ENCODE measurements around the gene SLC13A1.
"Not testable (repeated sequence)": the region's sequence is repeated elsewhere in the genome, so short reads cannot be mapped to it uniquely, and the experiment has no call there.

The SLC13A1 gene, protein sequence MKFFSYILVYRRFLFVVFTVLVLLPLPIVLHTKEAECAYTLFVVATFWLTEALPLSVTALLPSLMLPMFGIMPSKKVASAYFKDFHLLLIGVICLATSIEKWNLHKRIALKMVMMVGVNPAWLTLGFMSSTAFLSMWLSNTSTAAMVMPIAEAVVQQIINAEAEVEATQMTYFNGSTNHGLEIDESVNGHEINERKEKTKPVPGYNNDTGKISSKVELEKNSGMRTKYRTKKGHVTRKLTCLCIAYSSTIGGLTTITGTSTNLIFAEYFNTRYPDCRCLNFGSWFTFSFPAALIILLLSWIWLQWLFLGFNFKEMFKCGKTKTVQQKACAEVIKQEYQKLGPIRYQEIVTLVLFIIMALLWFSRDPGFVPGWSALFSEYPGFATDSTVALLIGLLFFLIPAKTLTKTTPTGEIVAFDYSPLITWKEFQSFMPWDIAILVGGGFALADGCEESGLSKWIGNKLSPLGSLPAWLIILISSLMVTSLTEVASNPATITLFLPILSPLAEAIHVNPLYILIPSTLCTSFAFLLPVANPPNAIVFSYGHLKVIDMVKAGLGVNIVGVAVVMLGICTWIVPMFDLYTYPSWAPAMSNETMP

DNA sequence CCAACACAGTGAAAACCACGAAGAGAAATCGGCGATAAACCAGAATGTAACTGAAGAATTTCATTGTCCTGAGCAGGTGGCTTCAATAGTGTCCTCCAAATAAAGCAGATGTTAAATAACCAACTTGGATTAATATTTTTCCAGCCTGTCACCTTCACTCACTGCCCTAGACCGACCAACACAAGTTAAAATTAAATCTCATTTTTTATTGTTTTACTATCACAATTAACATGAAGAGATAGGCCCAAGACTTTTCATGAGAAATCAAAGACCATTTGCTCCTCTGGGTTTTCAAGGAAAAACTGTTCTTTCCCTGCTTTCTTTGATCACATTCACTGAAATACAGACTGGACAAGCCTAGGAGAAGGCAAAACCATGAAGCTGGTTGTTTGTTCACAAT, at the start of gene SLC13A1:
Gene SLC13A1 (minus strand): TSS at position 87 of the 400 bp plus-strand sequence. CDS start 23 bp downstream, at position 64.
- DNase-seq (ENCODE audit: low read depth): no peak

DNA sequence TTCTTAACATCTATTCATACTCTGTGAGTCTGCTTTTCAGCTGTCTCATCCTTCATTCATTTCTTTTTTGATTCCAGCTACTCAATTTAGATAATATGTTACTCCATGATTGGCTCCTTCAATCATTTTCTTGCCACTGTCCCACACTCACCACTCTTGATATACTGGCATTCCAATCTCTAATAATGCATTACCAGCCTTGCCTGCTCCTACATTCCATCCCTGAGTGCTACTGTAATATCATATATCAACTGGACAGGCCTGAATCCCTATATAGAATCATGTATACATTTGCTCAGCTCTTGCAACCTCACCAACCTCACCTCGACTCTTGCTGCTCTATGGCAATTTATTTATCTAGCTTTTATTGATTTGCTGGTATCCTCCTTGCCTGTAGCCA, 45.0 kb upstream of the SLC13A1 start:
- no peak for DNase-seq (ENCODE audit: low read depth)

- no peak for DNase-seq (ENCODE audit: low read depth)
Observed at GRCh38 chr7:123242467-123243092, 42.8 kb upstream of the SLC13A1 start.

GRCh38 chr7:123241809-123242208, 42.0 kb upstream of the SLC13A1 start:
- DNase-seq (ENCODE audit: low read depth): no peak

DNA sequence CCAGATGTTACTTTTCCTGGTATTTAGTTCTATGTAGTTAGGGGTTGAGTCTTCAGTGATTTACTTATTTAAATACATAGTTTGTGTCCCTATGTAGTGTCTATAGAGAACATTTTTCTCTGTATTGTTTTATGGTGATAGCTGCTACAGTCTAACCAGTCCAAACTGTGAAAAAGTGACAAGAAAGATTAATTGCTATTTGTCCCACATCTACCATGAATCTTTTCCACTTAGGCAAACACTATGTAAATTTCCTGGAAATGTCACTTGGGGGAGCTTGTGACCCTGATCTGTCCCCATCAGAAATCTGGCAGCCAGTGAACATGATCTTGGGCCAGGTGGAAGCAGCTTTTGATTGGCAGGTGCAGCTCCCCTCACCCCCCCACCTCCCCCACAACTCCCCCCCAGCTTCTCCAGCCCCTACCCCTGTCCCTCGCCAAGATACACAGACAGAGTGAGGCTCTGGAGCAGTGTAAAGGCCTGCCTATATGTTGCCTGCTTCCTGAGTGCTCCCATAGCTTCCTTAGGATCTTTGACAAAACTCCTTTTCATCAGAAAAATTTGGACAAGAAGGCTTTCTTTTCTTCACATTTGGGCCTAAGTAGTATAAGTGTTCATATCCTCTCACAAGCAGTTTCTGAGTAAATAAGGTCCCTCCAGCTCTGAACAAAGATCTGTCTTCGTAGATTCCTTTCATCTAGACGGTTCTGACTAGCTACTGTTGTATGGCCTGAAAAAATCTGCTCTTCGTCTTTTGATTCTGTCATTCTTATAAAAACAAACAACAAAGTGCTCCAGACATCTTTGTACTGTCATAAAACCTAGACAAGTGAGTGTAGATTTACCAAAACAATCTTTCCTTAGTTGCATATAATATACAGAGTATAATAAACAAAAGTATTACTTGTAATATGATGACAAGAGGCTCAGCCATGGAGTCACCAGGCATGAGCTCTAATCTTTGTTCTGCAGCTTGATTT, 31.5 kb upstream of the SLC13A1 start:
- DNase-seq (ENCODE audit: low read depth): no peak

GRCh38 chr7:123230603-123231002, 30.8 kb upstream of the SLC13A1 start:
- no peak for DNase-seq (ENCODE audit: low read depth)

GRCh38 chr7:123230147-123230546, 30.4 kb upstream of the SLC13A1 start:
- DNase-seq (ENCODE audit: low read depth): no peak

DNA sequence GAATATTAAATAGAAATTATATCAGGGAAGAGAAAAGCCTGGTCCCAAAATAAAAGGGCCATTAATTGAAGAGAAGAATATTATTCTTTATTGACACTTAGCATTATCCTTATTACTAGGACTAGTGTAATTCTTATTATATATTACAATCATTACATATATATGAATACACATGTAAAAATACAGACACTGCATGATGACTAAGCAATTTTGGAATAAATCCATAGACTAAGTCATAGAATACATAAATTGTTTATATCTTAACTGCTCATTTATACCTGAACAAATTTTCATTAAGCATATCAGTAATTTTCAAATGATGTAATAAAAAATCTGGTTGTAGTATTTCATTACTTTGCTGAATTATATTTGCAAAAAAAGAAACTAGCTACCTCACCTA, 29.7 kb upstream of the SLC13A1 start:
- DNase-seq (ENCODE audit: low read depth): no peak

- not testable (repeated sequence) for DNase-seq (ENCODE audit: low read depth)
Observed at GRCh38 chr7:123227666-123228065, 27.9 kb upstream of the SLC13A1 start.

DNA sequence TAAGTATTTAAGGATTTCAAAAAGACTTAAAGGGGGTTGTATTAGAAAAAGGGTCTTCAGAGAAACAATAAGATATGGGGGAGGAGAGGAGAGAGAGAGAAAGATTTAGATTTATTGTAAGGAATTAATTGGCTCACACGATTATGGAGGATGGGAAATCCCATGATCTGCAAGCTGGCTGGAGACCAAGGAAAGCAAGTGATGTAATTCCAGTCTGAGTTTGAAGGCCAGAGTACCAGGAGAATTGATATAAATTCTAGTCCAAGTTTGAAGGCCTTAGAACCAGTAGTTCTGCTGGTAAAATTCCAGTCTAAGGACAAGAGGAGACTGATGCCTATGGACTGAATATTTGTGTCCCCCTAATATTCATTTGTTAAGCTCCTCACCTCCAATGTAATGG, 20.6 kb upstream of the SLC13A1 start:
- DNase-seq (ENCODE audit: low read depth): no peak

- DNase-seq (ENCODE audit: low read depth): no peak
Observed at GRCh38 chr7:123218866-123219265, 19.1 kb upstream of the SLC13A1 start.

GRCh38 chr7:123216825-123217224, 17.1 kb upstream of the SLC13A1 start:
- no peak for DNase-seq (ENCODE audit: low read depth)

- no peak for DNase-seq (ENCODE audit: low read depth)
Observed at GRCh38 chr7:123215350-123215749, 15.6 kb upstream of the SLC13A1 start.

DNA sequence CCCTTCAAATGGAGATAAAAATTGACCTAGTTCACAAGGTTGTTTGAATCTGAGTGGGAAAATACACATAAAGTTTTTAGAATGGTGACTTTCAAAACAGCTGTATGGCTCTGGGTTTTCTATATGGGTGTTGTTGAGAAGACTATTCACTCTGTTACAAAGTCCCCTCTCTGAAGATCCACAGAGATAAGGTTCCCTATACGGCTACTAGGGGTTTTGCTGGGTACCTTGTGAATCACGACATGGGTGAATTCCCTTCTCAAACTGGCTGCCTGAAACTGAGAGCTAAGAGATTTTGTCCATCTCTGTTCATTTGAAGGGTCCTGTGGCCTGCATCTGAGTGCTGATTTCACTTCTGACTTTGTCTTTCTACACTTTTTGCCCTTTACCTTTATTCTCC, 11.8 kb upstream of the SLC13A1 start:
- DNase-seq (ENCODE audit: low read depth): no peak

- DNase-seq (ENCODE audit: low read depth): no peak
Observed at GRCh38 chr7:123210986-123211385, 11.2 kb upstream of the SLC13A1 start.

- DNase-seq (ENCODE audit: low read depth): no peak
Observed at GRCh38 chr7:123209786-123210185, 10.0 kb upstream of the SLC13A1 start.

- DNase-seq (ENCODE audit: low read depth): no peak
Observed at GRCh38 chr7:123208793-123209192, 9.0 kb upstream of the SLC13A1 start.

DNA sequence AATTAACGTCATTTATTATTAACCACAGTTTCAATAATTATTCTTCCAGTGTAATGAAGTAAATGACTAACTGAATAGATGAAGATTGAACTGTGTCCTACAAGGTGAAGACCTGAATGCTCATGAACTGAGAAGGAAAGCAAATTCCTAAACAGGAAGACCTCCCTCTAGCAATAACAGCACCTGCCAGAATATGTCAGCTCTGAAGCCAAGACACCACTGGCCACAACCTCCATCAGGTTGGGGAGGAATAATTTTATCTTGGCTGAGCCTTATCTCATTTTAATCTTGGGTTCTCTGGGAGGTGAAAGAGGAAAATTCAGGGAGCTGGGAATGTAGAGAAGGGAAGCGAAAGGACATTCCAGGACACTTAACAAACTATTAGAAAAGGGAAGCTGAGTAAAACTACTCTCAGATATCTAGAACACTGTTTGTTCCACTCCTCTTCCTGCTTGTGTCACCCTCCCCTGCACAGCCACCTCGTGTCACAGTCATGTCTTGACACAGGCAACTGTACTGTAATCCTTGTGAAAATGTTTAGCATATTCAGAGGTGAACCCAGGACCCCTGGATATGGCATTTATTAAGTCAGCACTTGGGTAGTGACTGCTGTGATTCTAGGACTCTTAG, 4.6 kb upstream of the SLC13A1 start:
- DNase-seq (ENCODE audit: low read depth): no peak

GRCh38 chr7:123201901-123202300, 2.1 kb upstream of the SLC13A1 start:
- DNase-seq (ENCODE audit: low read depth): no peak

DNA sequence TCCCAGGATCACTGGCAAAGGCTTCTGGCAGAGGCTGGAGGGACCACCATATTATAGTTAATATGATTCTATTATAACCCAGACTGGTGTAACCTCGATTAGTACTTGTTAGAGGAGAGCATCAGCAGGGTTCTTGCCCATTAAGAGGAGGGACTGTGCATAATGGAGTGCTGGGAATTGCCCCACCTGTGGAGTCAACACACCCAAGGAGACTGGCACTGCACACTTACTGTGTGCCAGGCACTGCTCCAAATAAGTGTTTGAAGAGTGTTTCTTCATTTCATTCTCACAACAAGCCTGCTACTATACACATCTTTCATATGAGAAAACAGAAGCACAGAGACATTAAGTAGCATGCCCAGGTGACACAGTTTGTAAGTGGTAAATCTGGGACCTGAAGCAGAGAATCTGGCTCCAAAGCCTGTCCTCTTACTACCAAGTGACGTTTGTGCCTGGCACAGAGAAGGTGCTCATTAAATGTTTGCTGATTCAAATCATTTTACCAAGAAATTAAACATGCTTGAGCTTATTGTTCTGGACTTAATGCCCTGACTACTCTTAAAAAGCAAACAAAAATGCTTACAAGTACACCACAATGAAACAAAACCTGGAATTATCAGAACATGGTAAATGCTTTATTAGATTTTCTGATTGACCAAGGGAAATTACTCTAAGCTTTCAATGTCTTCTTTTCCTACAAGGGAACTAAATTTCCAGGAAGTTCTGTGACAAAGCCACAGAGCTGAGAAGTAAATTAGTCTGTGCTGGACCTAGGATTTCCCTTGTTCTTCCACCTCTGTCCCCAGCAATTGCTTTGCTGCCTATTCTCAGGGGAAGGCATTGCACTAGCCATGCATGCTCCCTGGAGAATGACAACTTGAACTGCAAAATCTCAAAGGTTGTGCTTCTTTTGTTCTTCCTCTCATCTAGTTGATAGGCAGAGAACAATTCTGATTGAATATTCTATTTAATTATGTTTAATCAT, 809 bp downstream of the SLC13A1 start:
- no peak for DNase-seq (ENCODE audit: low read depth)

All from stimulated activated CD4-positive, alpha-beta T cell treated with anti-CD3 and anti-CD28 coated beads, Interleukin-2, amount 100 ng/mL, for 4 hours (primary cell).